AG08396 (cell line): ENCODE data around the gene ZBTB7B.

Experiments used
- DNase-seq: peaks from one replicate; pipeline ENCODE4 v3.0.0; 2012; ENCODE audit warnings: low spot score, mixed read lengths

The ZBTB7B gene

DNA sequence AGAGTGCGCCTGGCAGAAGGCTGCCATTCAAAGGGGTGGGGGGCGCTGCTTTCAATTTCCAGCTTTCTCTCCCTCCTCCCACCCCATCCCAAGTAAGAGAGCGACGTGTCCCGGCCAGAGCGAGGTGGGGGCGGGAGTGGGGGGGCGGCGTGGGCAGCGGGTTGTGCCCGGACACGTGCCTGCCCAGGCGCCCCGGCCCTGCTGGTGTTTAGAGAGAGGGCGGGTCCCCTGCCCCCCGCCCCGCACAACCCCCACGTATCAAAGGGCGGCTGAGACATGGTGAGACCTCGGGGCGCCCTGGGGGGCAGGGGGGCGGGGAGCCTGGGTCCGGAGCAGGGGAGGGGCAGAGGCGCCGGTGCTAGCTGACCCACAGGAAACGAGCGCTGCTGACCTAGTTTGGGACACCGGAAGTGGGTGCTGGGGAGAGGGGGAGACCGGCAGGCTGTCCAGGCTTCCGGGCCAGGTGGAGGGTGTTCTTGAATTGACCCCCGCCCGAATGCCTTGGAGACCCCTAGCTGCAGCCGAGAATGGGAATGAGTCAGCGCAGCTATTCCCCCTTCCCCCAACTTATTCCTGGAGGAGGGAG is 1.3 kb downstream of the ZBTB7B start:
- peak; percentile 62 for DNase-seq

DNA sequence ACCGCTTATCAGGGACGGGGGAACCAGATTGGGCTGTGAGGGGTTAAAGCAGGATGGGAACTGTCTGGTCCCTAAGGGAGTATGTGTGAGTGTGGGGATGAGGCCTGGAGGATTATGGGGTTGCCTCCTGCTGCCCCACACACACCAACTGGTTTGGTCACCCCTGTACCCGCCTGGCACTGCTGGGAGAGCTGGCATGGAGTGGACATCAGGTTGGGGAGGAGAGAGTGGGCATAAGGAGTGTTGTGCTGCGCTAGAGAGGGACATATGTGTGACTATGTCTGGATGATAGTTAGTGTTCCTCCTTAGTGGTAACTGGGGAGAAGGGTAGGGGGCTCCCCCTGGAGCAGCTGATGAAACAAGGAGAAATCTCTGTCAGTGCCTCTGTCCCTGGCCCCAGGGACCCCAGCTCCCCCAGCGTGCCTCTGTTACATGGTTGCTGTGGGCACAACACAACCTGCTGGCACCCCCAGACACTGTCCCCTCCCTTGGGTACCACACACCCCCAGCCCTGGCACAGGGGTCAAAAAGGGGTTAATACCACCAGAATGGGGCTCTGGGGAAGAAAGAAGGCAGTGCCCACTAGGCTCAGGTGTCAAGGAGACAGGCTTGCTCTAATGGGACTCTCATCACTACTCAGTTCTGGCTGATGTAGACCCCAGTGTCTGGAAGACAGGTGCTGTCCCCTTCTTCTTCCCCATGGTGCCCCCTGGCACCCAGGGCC is 1.9 kb downstream of the ZBTB7B start:
- no peak for DNase-seq

DNA sequence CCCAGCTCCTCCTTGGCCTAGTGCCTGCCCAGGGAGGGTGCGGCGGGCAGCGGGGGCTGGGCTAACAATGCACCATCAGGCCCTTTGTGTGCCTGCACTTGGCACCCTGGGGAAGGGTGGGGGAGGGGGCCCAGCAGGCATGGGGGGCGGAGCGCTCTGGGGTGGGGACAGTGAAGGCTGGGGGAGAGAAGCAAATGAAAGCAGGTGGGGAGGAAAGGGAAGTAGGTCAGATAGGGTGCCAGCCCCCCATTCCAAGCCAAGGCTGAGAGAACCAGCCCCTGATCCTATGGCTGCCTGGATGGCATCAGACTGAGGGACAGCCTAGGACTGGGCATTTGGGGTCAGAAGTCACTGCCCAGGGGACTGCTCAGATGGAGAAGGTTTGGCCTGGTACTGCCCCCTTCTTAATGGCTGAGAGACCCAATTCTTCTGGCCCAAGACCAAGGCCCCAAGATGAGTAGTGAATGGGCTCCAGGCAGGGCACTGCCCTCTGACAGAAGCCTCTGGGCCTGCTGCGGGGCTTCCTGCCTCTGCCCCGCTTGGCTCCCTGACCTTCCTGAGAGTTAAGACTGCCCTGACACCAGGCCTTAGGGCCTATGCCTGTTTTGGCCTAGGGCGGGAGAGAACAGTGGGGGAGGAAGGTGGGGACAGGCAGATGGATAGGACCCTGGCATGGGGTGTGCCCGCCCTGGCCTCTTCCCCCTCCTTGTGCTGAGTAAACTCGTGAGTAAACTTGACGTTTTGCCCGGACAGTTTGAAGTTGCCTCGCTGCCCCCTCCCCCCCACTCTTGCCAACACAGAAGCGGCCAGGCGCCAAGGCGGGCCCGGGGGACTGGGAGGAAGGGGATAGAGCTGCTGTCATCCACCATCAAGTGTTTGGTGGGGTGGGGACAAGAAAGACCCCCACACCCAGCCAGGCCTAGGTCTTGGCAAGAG is 2.7 kb downstream of the ZBTB7B start:
- no peak for DNase-seq

DNA sequence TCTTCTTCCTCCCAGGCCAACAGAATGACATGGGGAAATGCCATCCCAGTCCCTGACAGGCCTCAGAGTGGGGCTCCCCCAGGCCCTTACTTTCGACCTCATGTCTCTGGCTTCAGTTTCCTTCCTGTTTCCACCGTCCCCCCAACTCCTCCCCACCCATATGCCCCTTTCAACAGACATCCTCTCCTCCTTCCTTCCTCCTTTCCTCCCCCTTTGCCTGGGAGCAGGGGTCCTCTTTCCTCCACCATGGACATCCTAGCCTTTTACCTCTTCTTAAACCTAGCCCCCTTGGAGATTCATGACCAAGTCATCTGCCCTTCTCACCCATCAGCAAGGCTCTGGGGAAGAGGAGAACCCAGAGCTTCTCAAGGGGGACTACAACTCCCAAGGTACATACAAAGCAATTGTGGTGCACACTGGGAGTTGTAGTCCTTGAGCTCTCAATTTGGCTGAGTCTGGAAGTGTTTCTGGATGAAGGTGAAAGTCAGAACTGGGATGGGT is 4.0 kb downstream of the ZBTB7B start:
- no peak for DNase-seq

DNA sequence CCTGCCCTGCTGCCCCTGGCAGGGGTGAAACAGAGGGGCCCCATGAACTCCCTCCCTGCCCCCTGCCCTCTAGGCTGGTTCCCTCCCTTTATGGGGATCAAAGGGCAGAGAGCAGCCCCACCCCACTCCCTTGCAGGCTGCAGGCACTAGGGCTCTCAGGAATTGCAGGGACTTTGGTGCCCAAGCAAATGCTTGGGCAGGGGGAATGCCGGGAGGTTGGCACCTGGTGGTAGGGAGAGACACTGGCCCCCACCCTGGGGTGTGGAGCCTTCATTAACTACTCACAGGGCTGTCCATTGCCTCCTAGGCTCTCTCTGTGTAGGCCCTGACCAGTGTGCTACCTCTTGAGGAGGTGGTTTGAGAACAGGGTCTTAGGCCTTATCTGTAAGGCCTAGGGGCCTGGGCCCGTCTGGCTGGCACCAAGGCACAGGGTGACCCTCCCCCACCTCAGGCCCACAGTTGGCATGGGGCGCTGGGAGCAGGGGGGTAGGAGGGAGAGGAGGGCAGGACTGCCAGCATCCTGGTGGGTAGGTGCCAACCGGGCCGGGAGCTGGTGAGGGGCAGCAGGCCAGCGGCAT is 4.7 kb downstream of the ZBTB7B start:
- no peak for DNase-seq

DNA sequence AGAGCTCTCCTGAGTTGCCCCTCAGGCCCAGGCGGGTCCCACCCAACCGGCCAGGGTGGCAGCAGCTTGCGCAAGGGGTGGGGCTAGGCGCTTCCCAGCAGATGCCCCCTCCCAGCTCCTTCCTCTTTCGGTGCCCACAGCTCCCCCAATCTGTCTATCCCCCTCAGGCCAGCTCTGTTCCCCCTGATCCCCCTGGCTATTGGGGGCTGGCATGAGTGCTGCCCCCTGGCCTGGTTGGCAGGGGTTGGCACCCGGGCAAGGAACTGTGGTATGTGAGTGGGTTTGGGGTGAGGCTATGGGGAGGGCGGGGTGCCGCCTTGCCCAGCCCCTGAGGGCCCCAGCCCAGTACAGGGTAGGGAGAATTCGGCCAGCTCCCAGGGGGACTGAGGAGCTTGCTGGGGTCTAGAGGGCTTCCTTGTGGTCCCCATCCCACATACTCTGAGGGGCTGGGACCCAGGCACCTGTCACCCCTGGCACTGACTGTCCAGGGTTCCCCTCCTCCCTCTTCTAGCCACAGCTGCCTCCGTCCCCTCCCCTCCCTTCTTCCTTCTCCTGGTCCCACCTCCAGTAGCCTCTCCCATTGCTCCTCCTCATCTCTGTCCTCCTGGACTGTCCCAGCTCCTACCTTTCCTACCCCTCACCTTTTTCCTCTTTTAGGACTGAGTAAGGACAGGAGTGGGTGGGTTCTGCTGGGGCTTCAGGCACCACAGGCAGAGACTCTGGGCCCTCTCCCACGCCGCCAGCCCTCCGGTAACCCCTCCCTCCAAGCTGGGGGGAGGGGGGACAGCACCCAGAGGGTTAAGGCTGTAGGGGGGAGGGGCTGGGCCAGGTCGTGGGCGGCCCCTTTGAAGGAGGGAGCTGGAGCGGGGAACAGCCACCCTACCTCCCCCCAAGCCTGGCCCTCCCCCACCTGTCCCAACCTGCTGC is 5.7 kb downstream of the ZBTB7B start:
- no peak for DNase-seq

DNA sequence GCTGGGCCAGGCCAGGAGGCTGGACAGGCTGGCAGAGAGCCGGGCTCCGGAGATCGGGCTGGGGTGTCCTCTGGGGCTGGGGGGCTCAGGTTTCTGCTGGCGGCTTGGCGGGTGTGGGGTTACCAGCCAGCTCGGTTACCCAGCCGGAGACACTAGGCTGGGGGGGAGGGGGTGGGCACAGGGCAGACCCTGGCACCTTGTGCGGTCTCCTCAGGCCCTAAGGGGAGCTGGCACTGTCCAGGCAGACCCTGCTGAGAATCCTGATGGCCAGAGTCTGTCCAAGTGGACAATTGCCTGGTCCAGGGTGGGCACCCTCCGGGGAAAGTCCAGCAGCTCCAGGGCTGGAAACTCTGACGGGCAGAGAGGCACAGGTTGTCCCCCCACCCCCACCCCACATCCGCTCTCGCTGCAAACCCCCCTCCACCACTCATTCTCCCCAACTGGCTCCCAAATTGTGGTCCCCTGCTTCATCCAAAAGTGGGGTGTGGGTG is 6.7 kb downstream of the ZBTB7B start:
- DNase-seq = no peak

DNA sequence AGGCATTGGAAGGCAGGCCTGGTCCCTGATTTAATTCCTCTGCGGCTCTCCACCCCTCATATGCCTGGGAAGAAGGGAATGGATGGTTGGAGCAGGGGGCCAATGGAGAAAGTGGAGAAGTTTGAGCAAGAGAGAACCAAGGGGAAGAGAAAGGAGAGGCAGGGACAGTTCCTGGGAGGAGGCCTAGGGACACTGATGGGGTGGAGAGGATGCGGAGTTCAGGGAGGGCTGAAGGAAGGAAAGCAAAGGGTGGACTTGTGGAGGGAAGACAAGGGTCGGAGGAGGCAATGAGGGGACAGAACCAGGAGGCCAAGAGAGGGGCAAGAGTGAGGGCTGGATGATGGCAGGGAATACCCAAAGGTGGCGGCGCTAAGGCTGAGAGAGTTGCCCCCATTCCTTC is 7.1 kb downstream of the ZBTB7B start:
- DNase-seq = no peak

DNA sequence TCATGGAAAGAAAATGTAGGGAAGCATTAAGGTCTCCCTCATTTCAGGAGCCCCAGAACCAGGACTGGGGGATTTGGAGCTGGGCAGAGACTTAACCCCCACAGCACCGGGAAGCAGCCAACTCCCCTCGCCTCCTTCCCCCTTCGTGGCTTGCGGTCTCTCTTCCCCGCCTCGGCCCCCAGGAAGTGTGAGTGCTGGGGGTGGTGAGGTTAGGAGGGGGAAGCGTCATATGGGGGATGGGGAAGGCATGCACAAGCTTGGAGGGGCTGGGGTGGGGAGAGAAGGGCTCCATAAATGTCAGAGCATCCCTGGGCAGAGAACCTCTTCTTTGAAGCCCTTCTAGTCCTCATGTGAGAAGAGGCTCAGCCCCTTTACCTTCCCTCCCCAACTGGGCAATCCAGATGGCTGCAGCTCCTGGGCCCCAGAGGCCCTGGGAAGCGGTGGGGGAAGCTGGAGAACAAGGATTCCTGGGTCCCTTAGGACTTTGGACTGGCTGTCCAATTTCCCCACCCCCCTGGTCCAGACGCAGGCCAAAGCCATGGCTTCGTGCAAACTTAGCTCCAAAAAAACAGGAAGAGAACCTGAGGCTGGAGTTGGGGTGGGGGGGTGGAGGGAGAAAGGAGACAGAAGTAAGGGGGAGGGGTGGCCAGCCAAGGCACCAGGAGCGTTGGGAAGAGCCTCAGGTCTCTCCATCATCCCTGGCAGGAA is 7.8 kb downstream of the ZBTB7B start:
- no peak for DNase-seq

DNA sequence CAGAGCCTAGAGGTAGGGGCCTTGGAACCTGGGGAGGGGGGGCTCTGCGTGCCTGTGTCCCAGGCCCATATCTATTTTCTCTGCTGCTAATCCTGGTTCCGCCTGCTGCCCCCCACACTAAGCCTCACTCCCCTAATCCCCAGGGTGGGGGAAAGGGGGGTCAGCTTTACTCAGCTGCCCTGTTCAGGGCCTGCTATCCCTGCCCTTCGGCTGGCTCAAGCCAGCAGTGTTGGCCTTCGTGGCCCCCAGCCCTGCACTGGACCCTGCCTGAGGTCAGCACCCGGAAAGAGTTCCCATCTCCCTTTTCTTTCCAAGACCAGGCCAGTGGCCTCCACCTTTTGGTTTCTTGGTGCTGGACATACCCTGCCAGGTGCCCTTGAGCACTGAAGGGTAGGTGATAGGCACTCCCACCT is 8.4 kb downstream of the ZBTB7B start:
- DNase-seq = no peak

DNA sequence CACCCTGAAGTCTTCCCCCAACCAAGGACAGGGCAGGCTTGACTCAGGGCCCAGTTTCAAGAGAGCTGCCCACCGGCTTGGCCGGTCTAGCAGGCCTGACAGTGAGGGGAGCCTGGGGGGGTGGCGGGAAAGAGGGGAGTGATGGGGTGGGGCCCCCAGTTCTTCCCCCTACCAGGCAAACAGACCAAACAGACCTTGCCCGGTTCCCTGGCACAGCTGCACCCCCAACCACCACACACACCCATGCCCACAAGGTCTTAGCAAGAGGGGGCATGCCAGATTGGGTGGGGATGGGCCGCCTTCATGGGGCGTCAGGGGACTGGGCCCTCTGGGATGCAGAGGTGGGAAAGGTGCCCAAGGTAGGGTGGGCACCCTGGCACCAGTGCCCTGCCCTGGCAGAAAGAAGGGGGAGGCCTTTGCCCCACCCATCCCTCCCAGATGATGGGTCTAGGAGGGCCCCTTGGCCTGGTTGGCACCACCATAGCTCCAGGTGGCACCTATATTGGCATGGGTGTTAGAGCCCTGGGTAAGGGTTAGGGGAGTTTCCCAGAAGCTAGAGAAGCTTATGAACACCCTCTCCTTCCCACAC is 8.9 kb downstream of the ZBTB7B start:
- no peak for DNase-seq

DNA sequence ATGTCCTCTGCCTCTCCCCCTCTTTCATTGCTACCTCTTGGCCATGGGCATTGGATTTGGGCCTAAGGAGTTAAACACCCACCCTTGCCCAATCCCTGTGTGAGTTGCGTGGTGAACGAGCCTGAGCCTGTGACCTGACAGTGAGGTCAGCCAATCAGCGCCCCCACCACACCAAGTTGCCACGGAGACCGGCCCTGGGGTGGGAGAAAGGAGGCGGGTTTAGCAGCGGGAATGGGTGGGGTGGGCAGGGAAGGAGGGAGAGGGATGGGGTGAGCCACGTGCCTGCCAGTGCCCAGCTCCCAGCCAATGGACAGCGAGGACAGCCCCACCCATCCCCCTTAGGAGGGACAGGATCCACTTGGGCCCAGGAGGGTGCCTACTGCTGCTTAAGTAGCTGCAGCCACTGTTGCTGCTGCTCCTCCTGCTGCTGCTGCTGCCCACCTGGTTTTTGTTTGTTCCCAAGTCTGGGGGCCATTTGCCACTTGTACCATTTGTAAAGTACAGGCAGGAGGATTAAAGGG is 9.5 kb downstream of the ZBTB7B start:
- peak; percentile 75 for DNase-seq

DNA sequence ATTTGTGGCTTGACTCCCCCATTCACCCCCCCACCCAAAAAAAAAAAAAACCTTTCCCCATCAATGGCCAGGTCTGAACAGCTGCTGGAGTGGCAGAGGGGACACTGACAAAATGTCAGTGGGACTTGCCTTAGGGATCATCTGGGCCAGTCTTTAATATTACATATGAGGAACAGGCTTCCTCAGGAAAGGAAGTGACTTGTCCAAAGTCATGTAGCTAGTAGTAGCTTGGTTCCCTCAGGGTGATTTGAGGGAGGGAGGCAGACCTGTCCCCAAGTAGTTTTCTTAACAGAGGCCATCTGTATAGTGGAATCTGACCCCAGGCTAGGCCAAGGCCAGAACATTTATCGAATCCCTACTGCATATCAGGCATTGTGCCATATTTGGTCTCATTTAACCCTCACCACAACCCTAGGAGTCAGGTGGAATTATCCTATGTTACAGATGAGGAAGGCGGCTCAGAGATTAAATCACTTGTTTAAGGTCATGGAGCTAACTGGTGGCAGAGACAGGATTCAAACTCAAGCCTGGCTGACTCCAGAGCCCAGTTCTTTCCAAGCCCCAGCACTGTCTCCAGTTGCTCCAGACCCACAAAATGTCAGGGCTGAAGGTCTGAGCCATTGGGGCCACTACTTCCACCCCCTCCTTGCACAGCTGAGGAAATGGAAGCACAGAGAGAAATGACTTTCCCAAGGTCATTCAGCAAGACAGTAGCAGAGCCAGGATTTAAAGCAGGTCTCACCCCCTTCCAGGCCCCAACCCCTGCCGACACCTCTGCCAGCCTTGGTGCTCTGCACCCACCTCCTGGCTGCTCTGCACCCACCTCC is 10.4 kb downstream of the ZBTB7B start:
- no peak for DNase-seq

DNA sequence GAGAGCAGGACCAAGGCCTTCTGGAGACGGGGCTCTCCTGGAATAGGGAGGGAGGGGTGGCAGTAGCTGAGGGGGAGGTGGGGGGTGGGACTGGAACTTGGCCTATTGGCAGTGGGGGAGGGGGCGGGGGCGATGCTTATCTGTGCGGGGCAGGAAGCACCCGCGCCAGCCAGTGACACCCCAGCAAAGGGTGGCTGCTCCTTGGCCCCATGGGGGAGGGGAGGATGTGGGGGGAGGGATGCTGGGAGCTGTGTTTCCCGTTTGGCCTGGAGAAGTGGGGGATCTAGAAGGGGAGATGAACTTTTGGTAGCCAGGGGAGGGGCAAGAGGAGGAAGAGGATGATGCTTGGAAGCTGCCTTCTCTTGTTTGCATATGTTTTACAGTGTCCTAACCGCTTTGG is 11.0 kb downstream of the ZBTB7B start:
- no peak for DNase-seq

DNA sequence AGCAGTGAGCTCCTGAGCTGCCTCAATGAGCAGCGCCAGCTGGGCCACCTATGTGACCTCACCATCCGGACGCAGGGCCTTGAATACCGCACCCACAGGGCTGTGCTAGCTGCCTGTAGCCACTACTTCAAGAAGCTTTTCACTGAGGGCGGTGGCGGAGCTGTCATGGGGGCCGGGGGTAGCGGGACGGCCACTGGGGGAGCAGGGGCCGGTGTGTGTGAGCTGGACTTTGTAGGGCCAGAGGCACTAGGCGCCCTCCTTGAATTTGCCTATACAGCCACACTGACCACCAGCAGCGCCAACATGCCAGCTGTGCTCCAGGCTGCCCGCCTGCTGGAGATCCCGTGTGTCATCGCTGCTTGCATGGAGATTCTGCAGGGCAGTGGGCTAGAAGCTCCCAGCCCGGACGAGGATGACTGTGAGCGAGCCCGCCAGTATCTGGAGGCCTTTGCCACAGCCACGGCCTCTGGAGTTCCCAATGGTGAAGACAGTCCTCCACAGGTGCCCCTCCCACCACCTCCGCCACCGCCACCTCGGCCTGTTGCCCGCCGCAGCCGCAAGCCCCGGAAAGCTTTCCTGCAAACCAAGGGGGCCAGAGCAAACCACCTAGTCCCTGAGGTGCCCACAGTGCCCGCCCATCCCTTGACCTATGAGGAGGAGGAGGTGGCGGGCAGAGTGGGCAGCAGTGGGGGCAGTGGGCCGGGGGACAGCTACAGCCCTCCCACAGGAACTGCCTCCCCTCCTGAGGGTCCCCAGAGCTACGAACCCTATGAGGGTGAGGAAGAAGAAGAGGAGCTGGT is 12.3 kb downstream of the ZBTB7B start:
- no peak for DNase-seq

DNA sequence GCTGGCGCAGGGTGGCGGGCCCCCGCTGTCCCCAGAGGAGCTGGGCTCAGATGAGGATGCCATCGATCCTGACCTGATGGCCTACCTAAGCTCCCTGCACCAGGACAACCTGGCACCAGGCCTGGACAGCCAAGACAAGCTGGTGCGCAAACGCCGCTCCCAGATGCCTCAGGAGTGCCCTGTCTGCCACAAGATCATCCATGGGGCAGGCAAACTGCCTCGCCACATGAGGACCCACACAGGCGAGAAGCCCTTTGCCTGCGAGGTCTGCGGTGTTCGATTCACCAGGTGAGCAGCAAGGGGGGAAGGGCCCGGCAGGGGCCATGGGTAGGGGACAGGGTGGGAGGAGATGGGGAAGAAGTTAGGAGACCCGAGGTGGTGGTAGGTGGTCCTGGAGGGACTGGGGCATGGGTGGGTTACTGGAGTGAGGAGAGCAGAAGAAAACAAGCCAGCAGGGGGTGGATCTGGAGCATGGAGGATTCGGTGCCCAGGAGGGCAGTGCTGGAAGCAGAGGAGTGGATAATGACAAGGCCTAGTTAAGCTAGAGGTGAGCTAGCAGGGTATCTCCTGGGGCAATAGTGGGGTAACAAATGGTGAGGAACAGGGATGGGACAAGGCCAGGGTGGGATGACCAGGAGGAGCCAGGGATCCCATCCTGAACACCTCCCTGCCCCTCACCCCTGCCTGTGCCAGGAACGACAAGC is 13.1 kb downstream of the ZBTB7B start:
- no peak for DNase-seq

DNA sequence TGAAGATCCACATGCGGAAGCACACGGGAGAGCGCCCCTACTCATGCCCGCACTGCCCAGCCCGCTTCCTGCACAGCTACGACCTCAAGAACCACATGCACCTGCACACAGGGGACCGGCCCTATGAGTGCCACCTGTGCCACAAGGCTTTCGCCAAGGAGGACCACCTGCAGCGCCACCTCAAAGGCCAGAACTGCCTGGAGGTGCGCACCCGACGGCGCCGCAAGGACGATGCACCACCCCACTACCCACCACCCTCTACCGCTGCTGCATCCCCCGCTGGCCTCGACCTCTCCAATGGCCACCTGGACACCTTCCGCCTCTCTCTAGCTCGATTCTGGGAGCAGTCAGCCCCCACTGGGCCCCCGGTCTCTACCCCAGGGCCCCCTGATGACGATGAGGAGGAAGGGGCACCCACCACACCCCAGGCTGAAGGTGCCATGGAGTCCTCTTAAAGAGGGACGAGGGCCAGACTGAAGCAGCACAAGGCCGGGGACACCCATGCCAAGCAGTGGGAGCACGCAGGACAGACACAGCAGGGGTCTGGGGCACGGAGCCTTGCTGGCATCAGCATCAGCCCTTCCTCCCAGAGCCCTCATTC is 13.7 kb downstream of the ZBTB7B start:
- DNase-seq = no peak
